Fibroblast of skin of right biceps (primary cell): ENCODE measurements around the gene ESX1.
"Not testable (repeated sequence)": the region's sequence is repeated elsewhere in the genome, so short reads cannot be mapped to it uniquely, and the experiment has no call there.

Experiments
- DNase-seq: peaks from one replicate; pipeline ENCODE4 v3.0.0-alpha.2; 2013

The ESX1 gene

GRCh38 chrX:104254442-104255115 lies at the start of gene ESX1:
ESX1 (minus strand) TSS chrX:104254933; CDS start chrX:104254849, 84 bp downstream.
- no peak for DNase-seq

GRCh38 chrX:104295636-104296035 lies 40.9 kb upstream of the ESX1 start:
- no peak for DNase-seq

- no peak for DNase-seq
Observed at GRCh38 chrX:104288961-104289360, 34.2 kb upstream of the ESX1 start.

- no peak for DNase-seq
Observed at GRCh38 chrX:104288269-104288668, 33.5 kb upstream of the ESX1 start.

- DNase-seq, result no peak
Observed at GRCh38 chrX:104285201-104285600, 30.5 kb upstream of the ESX1 start.

- DNase-seq, result peak; percentile 3
Observed at GRCh38 chrX:104284507-104284906, 29.8 kb upstream of the ESX1 start.

GRCh38 chrX:104282166-104282725 lies 27.5 kb upstream of the ESX1 start:
- DNase-seq, result no peak

- DNase-seq, result no peak
Observed at GRCh38 chrX:104281564-104281963, 26.8 kb upstream of the ESX1 start.

- no peak for DNase-seq
Observed at GRCh38 chrX:104280609-104281008, 25.9 kb upstream of the ESX1 start.

- peak; percentile 15 for DNase-seq
Observed at GRCh38 chrX:104270916-104271512, 16.3 kb upstream of the ESX1 start.

GRCh38 chrX:104270212-104270611 lies 15.5 kb upstream of the ESX1 start:
- DNase-seq, result no peak

GRCh38 chrX:104255465-104255864 lies 732 bp upstream of the ESX1 start:
- no peak for DNase-seq

- peak; percentile 2 for DNase-seq
Observed at GRCh38 chrX:104253567-104254441, 929 bp downstream of the ESX1 start.

GRCh38 chrX:104250470-104250869 lies 4.3 kb downstream of the ESX1 start:
- DNase-seq, result no peak

- not testable (repeated sequence) for DNase-seq
Observed at GRCh38 chrX:104230060-104230459, 24.7 kb downstream of the ESX1 start.

- no peak for DNase-seq
Observed at GRCh38 chrX:104211187-104211586, 43.5 kb downstream of the ESX1 start.

GRCh38 chrX:104205548-104205947 lies 49.2 kb downstream of the ESX1 start:
- no peak for DNase-seq
